ENCODE data around the gene PBXIP1.
"Not testable (repeated sequence)": the region's sequence is repeated elsewhere in the genome, so short reads cannot be mapped to it uniquely, and the experiment has no call there.

PBXIP1 gene

GRCh38 chr1:154925335-154926170 is 30.3 kb downstream of the PBXIP1 start:
- no peak overlapping the region for H3K4me3 Mint-ChIP-seq
- no peaks in the 10 kb centered on the region for H3K4me1 Mint-ChIP-seq (ENCODE audit: low read depth)
- no peaks in the 10 kb centered on the region for H3K27me3 Mint-ChIP-seq
- peak overlapping the region; percentile 76 for H3K27ac Mint-ChIP-seq
- H3K36me3 Mint-ChIP-seq (ENCODE audit: low read depth): peaks cover 41% of the 10 kb centered on the region
- no peaks in the 10 kb centered on the region for H3K9me3 Mint-ChIP-seq

DNA sequence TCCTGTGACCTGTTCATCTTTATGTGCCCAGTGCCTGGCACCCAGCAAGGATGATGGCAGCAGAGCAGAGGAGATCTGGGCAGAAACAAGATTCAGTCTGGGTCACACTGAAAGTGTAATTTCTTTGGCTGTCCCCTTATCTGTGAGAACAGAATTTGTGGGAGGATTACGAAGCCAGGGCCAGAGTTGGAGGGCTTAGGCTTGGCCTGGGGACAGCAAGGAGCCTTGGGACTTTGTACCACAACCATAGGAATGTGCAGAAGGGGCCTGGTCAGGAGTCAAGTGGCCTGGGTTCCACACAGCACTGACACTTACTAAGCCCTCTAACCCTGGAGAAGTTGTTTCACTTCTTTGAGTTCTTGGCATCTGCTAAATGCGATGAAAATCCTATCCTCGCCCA is 32.2 kb downstream of the PBXIP1 start:
- Mint-ChIP-seq H3K9me3 (no peaks in the 10 kb centered on the region), H3K4me3 (no peak overlapping the region), H3K27me3 (no peaks in the 10 kb centered on the region), H3K4me1 (ENCODE audit: low read depth) (no peaks in the 10 kb centered on the region), H3K36me3 (ENCODE audit: low read depth) (peaks cover 37% of the 10 kb centered on the region), H3K27ac (peak overlapping the region; percentile 12)

DNA sequence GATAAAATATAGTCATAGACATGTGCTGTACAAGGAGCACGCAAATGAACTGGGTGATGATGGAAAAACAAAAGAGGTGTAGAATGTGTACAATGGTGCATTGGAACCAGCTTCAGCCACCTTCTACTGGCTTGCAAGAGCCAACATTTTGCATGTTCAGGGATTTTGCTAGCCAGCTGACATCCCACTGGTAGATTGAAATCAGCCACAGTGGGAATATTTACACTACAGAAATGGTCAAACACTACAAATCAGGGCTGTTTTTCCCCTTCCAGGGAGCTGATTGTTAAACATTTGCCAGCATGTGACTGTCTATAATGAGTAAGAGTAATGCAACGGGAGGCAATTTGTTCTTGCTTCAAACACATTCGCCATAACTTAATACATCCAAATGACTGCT is 42.6 kb downstream of the PBXIP1 start:
- peaks cover 15% of the 10 kb centered on the region for H3K36me3 Mint-ChIP-seq (ENCODE audit: low read depth)
- H3K27me3 Mint-ChIP-seq: no peaks in the 10 kb centered on the region
- H3K4me3 Mint-ChIP-seq: no peak overlapping the region
- H3K9me3 Mint-ChIP-seq: no peaks in the 10 kb centered on the region
- H3K27ac Mint-ChIP-seq: no peak overlapping the region
- no peaks in the 10 kb centered on the region for H3K4me1 Mint-ChIP-seq (ENCODE audit: low read depth)

DNA sequence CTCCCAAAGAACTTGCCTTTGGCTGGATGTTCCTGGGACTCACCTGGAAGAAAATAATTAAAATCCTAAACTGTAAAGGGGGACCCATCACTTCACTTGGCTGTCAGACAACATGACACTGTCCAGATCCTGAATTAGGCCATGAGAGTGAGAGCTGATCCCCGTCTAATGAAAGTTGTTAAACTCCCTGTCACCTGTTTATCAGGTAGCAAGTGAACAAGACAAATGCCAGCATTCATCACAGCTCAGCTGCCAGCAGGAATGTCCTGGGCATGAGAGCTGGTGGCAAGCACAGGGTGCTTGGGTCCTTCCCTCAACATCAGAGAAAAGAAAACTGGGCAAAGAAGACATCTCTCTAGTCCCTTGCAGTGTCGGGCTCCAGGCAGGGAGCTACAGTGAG is 43.1 kb downstream of the PBXIP1 start:
- Mint-ChIP-seq H3K27me3 (no peaks in the 10 kb centered on the region), H3K4me3 (no peak overlapping the region), H3K27ac (no peak overlapping the region), H3K4me1 (ENCODE audit: low read depth) (no peaks in the 10 kb centered on the region), H3K9me3 (no peaks in the 10 kb centered on the region), H3K36me3 (ENCODE audit: low read depth) (peaks cover 15% of the 10 kb centered on the region)

DNA sequence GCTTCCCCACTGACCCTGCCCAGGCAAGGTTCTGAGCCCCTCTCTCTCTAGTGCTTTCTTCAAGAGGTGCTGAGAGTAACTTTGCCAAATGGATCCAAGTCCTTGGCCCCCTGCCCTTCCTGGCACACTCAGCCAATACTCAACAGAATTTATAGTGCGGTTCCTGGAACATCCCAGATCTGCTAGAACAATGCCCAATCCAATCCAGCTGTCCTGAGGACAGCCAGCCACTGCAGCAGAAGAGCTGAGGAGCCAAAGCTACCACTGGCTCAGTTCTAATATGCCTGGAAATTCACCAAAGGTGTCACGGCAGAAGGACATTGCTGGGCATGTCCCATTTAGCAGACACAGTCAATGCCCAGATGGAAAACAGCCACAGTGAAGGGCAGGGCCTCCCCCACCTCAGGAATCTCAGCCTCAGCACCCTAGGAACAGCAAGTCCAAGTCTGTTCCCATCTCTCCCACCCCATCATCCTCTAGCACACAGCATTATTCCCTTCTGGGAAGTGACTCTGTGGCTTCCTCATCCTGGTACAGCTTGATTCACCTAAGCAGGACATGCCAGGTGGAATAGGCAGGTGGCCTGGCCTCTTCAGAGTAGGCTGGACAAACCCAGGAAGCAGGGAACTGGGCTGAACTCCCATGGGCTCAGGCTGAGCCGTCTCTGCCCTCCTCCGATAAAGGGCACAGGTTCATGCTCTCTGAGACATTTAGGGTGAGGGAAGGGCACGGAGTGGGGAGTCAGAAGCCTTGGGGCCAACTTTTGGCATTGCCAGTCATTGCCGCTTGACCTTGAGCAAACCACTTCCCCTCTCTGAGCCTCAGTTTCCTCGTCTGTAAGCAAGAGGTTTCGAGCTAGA is 44.0 kb downstream of the PBXIP1 start:
- no peaks in the 10 kb centered on the region for H3K4me1 Mint-ChIP-seq (ENCODE audit: low read depth)
- no peaks in the 10 kb centered on the region for H3K9me3 Mint-ChIP-seq
- H3K4me3 Mint-ChIP-seq: no peak overlapping the region
- H3K27me3 Mint-ChIP-seq: no peaks in the 10 kb centered on the region
- H3K36me3 Mint-ChIP-seq (ENCODE audit: low read depth): peaks cover 13% of the 10 kb centered on the region
- no peak overlapping the region for H3K27ac Mint-ChIP-seq

DNA sequence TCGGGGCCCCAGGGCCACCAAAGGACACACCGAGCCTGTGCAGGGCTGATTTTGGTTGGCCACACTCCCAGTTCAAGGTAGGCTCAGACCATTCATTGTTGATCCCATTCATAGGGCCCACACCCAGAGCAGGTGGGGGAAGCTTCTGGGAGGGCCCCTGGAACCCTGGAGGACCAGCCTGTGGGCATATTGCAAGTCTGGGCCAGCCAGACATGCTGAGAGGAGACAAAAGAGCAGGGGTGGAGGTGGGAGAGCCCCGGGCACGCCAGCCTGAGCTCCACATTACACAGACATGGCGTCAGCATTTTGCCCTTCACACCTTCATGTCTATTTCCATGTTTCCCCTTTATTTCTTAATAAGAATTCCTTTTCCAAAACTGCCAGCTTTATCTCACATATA is 45.0 kb downstream of the PBXIP1 start:
- Mint-ChIP-seq H3K36me3 (ENCODE audit: low read depth) (peaks cover 4% of the 10 kb centered on the region), H3K4me3 (no peak overlapping the region), H3K9me3 (no peaks in the 10 kb centered on the region), H3K27ac (no peak overlapping the region), H3K27me3 (no peaks in the 10 kb centered on the region), H3K4me1 (ENCODE audit: low read depth) (no peaks in the 10 kb centered on the region)

DNA sequence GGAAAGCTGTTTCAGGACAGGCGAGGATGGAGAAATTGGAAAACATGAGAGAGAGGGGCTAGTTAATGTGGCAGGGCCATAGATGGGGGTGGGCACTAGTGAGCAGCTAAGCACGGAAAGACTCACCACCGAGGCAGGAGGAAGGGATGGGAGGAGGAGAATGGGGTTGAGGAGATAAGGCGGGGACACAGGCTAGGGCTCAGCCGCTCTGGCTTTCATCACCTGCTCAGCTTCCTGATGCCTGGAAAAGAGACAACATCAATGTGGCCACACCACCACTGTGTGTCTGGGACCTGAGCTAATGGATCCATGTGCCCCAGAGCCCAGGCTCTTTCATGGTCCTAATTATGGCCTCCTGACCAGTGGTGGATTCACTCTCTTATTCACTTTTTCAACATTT is 47.0 kb downstream of the PBXIP1 start:
- no peaks in the 10 kb centered on the region for H3K9me3 Mint-ChIP-seq
- no peaks in the 10 kb centered on the region for H3K27me3 Mint-ChIP-seq
- H3K4me1 Mint-ChIP-seq (ENCODE audit: low read depth): no peaks in the 10 kb centered on the region
- no peaks in the 10 kb centered on the region for H3K36me3 Mint-ChIP-seq (ENCODE audit: low read depth)
- no peak overlapping the region for H3K4me3 Mint-ChIP-seq
- H3K27ac Mint-ChIP-seq: no peak overlapping the region

DNA sequence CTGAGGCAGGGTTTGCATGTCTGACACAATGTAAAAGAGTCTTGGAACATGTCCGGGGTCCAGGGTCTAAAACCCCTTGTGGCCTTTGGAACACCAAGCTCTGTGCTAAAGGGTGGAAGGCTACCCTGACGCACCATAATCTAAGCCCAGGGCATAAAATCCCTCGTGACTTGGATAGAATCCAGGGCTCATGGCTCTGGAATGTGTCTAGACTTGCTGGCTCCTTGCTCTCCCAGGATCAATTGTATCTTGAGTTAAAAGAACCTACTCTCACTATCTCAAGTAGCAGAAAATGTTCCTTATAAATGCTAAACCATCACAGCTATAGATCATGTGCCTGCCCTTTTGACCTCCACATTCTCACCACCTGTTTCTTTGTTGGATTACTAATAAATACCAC is 47.8 kb downstream of the PBXIP1 start:
- H3K27ac Mint-ChIP-seq: not testable (repeated sequence)

GRCh38 chr1:154906621-154907081 is 49.2 kb downstream of the PBXIP1 start:
- Mint-ChIP-seq H3K27ac (no peak overlapping the region), H3K27me3 (no peaks in the 10 kb centered on the region), H3K4me1 (ENCODE audit: low read depth) (no peaks in the 10 kb centered on the region), H3K36me3 (ENCODE audit: low read depth) (no peaks in the 10 kb centered on the region), H3K4me3 (no peak overlapping the region), H3K9me3 (no peaks in the 10 kb centered on the region)

More for the DNA sequence above, 47.8 kb downstream of the PBXIP1 start:
- not testable (repeated sequence) for H3K27me3 Mint-ChIP-seq; H3K4me1 Mint-ChIP-seq (ENCODE audit: low read depth); H3K36me3 Mint-ChIP-seq (ENCODE audit: low read depth); H3K4me3 Mint-ChIP-seq; H3K9me3 Mint-ChIP-seq

- Mint-ChIP-seq H3K4me1 (ENCODE audit: low read depth) (no peaks in the 10 kb centered on the region), H3K36me3 (ENCODE audit: low read depth) (no peaks in the 10 kb centered on the region), H3K9me3 (no peaks in the 10 kb centered on the region), H3K4me3 (no peak overlapping the region), H3K27ac (no peak overlapping the region), H3K27me3 (no peaks in the 10 kb centered on the region)
These were observed 52.8 kb downstream of the PBXIP1 start for GRCh38 chr1:154902938-154903566.

DNA sequence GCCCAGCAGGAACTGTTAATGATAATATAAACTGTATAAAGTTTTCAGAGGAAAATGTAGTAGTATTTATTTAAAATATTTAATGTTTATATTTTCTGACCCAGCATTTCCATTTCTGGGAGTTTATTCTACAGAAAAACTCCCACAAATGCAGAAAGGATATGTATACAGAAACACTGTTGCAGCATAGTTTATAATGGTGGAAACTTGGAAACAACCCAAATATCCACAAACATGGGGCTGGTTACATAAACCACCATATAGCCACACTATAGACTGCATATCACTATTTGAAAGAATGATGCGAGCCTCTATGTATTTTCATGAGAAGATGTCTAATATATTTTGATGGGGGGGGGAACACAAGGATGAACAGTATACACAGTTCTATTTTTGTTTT is 54.3 kb downstream of the PBXIP1 start:
- Mint-ChIP-seq H3K4me1 (ENCODE audit: low read depth) (no peaks in the 10 kb centered on the region), H3K27ac (no peak overlapping the region), H3K9me3 (no peaks in the 10 kb centered on the region), H3K4me3 (no peak overlapping the region), H3K36me3 (ENCODE audit: low read depth) (no peaks in the 10 kb centered on the region), H3K27me3 (no peaks in the 10 kb centered on the region)

DNA sequence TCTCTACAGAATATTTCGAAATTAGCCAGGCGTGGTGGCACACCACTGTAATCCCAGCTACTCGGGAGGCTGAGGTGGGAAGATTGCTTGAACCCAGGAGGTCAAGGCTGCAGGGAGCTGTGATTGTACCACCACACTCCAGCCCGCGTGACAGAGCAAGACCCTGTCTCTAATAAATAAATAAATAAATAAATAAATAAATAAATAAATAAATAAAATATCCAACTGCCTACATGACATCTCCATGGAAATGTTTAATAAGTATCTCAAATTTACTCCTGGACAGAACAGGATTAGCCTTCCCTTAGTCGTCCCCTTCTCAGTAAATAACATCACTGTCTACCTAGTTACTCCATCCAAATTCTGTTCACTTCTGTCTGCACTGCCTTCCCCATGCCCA is 56.9 kb downstream of the PBXIP1 start:
- H3K27ac Mint-ChIP-seq: no peak overlapping the region

GRCh38 chr1:154896771-154897286 is 59.1 kb downstream of the PBXIP1 start:
- no peaks in the 10 kb centered on the region for H3K36me3 Mint-ChIP-seq (ENCODE audit: low read depth)
- no peak overlapping the region for H3K27ac Mint-ChIP-seq
- no peaks in the 10 kb centered on the region for H3K9me3 Mint-ChIP-seq
- no peaks in the 10 kb centered on the region for H3K4me1 Mint-ChIP-seq (ENCODE audit: low read depth)
- H3K27me3 Mint-ChIP-seq: no peaks in the 10 kb centered on the region
- no peak overlapping the region for H3K4me3 Mint-ChIP-seq

More for the DNA sequence above, 56.9 kb downstream of the PBXIP1 start:
- Mint-ChIP-seq H3K27me3 (no peaks in the 10 kb centered on the region), H3K4me3 (no peak overlapping the region), H3K4me1 (ENCODE audit: low read depth) (no peaks in the 10 kb centered on the region), H3K9me3 (no peaks in the 10 kb centered on the region), H3K36me3 (ENCODE audit: low read depth) (no peaks in the 10 kb centered on the region)

DNA sequence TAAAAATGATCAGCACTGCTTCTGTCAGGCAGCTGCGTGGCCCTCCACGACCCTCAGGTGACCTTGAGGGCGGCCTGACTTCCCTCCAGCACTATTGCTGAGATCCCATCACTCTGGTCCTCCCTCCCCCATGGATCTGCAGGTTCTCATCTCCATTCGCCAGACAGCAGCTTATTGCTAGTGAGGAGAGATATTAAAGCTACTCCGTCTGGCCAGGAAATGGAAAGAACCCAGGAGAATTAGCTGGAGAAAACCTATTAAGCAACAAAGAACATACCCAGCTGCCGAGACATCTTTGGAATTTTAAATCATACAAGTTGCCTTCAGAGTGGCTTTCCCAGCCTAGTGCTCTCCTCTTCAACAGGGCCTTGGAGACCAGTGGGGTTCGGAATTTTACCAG is 60.1 kb downstream of the PBXIP1 start:
- Mint-ChIP-seq H3K36me3 (ENCODE audit: low read depth) (no peaks in the 10 kb centered on the region), H3K4me1 (ENCODE audit: low read depth) (no peaks in the 10 kb centered on the region), H3K27me3 (no peaks in the 10 kb centered on the region), H3K4me3 (no peak overlapping the region), H3K9me3 (no peaks in the 10 kb centered on the region), H3K27ac (no peak overlapping the region)
